ENCODE measurements around the gene CST1. TPM values are rescaled to one million over a fixed set of nuclear protein-coding genes. Genes with fewer than 3 reads are reported as not detected.
A peak's percentile ranks its signal among the peaks of the same experiment; 100 is the strongest.
"Not testable (repeated sequence)": the region's sequence is repeated elsewhere in the genome, so short reads cannot be mapped to it uniquely, and the experiment has no call there.

The CST1 gene
- total RNA-seq, 1 experiment from 2014 or later, result not detected

GRCh38 chr20:23749746-23750145 lies 989 bp downstream of the CST1 start:
- no peaks in the 10 kb centered on the region for H3K27me3 ChIP-seq (replicated peaks)
- H3K4me1 ChIP-seq (replicated peaks), result peaks cover 17% of the 10 kb centered on the region
- H3K9me3 ChIP-seq (replicated peaks), result no peaks in the 10 kb centered on the region
- H3K36me3 ChIP-seq, result no peaks in the 10 kb centered on the region
- H3K27ac ChIP-seq, result no peak overlapping the region
- H3K4me3 ChIP-seq, result no peak overlapping the region
- DNase-seq (ENCODE audit: low read depth in 1 of 2, low spot score in 2 of 2), result no peak

GRCh38 chr20:23748975-23749374 lies 1.8 kb downstream of the CST1 start:
- H3K36me3 ChIP-seq; DNase-seq (ENCODE audit: low read depth in 1 of 2, low spot score in 2 of 2); H3K27ac ChIP-seq; H3K4me1 ChIP-seq (replicated peaks); H3K9me3 ChIP-seq (replicated peaks); H3K4me3 ChIP-seq; H3K27me3 ChIP-seq (replicated peaks): not testable (repeated sequence)

- H3K4me1 ChIP-seq (replicated peaks); DNase-seq (ENCODE audit: low read depth in 1 of 2, low spot score in 2 of 2); H3K27me3 ChIP-seq (replicated peaks); H3K4me3 ChIP-seq; H3K36me3 ChIP-seq; H3K9me3 ChIP-seq (replicated peaks); H3K27ac ChIP-seq: not testable (repeated sequence)
Measured at GRCh38 chr20:23747551-23747950, 3.2 kb downstream of the CST1 start.

DNA sequence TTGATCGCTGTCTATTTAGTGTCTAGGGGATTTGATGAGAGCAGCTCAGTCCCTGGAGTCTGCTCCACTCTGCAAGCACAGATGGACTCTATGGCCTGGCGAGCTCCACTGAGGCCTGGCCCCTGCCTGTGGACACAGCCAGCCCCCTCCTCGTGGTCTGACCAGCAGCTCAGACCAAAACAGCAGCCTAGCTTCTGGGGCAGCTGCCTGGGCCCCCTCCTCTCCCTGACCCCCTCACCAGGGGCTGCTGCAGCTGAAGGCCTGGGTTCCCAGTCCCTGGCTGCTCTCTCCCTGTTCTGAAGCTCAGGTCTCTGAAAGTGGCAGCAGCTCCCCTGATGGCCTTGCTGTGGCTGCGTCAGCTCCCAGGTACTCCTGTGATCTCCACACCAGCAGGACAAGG lies 3.6 kb downstream of the CST1 start:
- not testable (repeated sequence) for H3K9me3 ChIP-seq (replicated peaks); H3K27me3 ChIP-seq (replicated peaks); H3K27ac ChIP-seq; H3K36me3 ChIP-seq; H3K4me3 ChIP-seq; H3K4me1 ChIP-seq (replicated peaks); DNase-seq (ENCODE audit: low read depth in 1 of 2, low spot score in 2 of 2)

DNA sequence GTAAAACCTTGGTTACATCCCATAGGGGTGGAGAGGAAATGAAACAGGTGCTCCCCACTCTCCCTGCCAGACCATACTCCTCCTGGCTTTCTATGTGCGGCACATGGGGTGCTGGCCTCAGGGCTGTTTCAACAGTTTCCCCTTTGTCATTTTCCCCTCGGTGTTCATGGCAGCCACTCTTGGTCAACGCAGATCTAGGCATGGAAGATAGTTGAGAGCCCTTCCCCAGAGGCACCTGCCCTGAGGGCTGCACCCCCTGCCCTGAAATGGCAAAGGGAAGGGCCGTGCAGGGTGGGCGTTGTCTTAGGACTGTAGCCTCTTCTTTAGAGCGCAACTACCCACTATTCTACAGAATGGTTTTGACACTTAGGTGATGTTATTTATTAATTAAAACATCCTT lies 4.4 kb downstream of the CST1 start:
- Histone ChIP-seq H3K9me3 (replicated peaks) (no peaks in the 10 kb centered on the region), H3K36me3 (no peaks in the 10 kb centered on the region), H3K27ac (no peak overlapping the region), H3K27me3 (replicated peaks) (no peaks in the 10 kb centered on the region), H3K4me3 (no peak overlapping the region), H3K4me1 (replicated peaks) (peaks cover 8% of the 10 kb centered on the region; the same call in 1 of the 2 replicates)
- DNase-seq (ENCODE audit: low read depth in 1 of 2, low spot score in 2 of 2), result no peak

DNA sequence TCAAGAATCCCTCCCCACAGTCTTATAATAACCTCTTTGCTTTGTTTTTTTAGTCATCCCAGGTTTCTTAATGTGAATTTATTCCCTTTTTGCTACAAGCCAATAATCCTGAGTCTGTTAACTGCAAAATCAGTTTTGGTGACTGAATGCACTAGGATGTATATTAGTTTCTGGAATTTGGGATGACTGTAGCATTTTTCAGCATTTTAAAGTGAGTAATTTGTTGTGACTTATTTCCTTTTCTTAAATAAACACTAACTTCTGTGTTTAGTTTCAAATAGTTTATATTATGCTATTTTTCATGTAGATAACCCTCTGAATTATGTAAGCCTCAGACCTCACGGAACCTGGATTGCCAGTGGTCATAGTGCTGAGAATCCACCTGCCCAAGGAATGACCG lies 5.5 kb downstream of the CST1 start:
- no peaks in the 10 kb centered on the region for H3K9me3 ChIP-seq (replicated peaks)
- peak in 1 of 2 experiments; percentile 7 for DNase-seq (ENCODE audit: low read depth in 1 of 2, low spot score in 2 of 2)
- no peaks in the 10 kb centered on the region for H3K36me3 ChIP-seq
- H3K27ac ChIP-seq, result no peak overlapping the region
- H3K4me1 ChIP-seq (replicated peaks), result peaks cover 8% of the 10 kb centered on the region; the same call in 1 of the 2 replicates
- H3K4me3 ChIP-seq, result no peak overlapping the region
- no peaks in the 10 kb centered on the region for H3K27me3 ChIP-seq (replicated peaks)

DNA sequence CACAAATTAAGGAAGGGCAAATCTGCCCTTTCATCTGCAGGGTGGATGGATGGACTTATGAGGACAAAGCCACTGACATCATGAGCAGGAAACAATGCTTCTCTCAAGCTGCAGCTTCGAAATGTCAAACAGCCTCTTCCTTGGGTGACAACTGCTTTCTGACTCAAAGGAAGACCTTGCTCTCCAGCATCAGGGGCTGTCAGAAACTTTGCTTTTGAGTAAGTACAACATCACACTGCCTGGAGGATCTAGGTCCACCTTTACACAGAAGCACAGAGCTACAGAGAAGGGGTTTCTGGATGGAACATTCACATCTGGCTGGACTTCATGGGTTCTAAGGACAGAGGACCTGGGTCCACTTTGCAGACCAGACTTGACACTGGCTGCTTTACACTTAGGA lies 5.9 kb downstream of the CST1 start:
- H3K9me3 ChIP-seq (replicated peaks), result no peaks in the 10 kb centered on the region
- H3K4me1 ChIP-seq (replicated peaks), result peaks cover 8% of the 10 kb centered on the region; the same call in 1 of the 2 replicates
- DNase-seq (ENCODE audit: low read depth in 1 of 2, low spot score in 2 of 2), result peak in 1 of 2 experiments; percentile 4
- no peak overlapping the region for H3K4me3 ChIP-seq
- H3K36me3 ChIP-seq, result no peaks in the 10 kb centered on the region
- H3K27me3 ChIP-seq (replicated peaks), result no peaks in the 10 kb centered on the region
- H3K27ac ChIP-seq, result no peak overlapping the region

GRCh38 chr20:23735391-23735790 lies 15.3 kb downstream of the CST1 start:
- not testable (repeated sequence) for H3K27ac ChIP-seq; H3K27me3 ChIP-seq (replicated peaks); H3K4me1 ChIP-seq (replicated peaks); H3K4me3 ChIP-seq; H3K9me3 ChIP-seq (replicated peaks); H3K36me3 ChIP-seq; DNase-seq (ENCODE audit: low read depth in 1 of 2, low spot score in 2 of 2)

GRCh38 chr20:23734949-23735348 lies 15.8 kb downstream of the CST1 start:
- not testable (repeated sequence) for H3K27ac ChIP-seq; H3K4me1 ChIP-seq (replicated peaks); H3K4me3 ChIP-seq; DNase-seq (ENCODE audit: low read depth in 1 of 2, low spot score in 2 of 2); H3K9me3 ChIP-seq (replicated peaks); H3K36me3 ChIP-seq; H3K27me3 ChIP-seq (replicated peaks)

GRCh38 chr20:23734440-23734839 lies 16.3 kb downstream of the CST1 start:
- H3K4me1 ChIP-seq (replicated peaks); H3K27me3 ChIP-seq (replicated peaks); H3K4me3 ChIP-seq; H3K36me3 ChIP-seq; H3K27ac ChIP-seq; DNase-seq (ENCODE audit: low read depth in 1 of 2, low spot score in 2 of 2); H3K9me3 ChIP-seq (replicated peaks): not testable (repeated sequence)

- no peaks in the 10 kb centered on the region for H3K36me3 ChIP-seq
- no peak overlapping the region for H3K4me3 ChIP-seq
- no peak for DNase-seq (ENCODE audit: low read depth in 1 of 2, low spot score in 2 of 2)
- no peaks in the 10 kb centered on the region for H3K9me3 ChIP-seq (replicated peaks)
- 0 out of 2 replicates have a peak, but pooled peaks cover 2% of the 10 kb centered on the region for H3K27me3 ChIP-seq (replicated peaks)
- H3K27ac ChIP-seq, result no peak overlapping the region
- H3K4me1 ChIP-seq (replicated peaks), result no peaks in the 10 kb centered on the region
Measured at GRCh38 chr20:23727016-23727415, 23.7 kb downstream of the CST1 start.

GRCh38 chr20:23725102-23725501 lies 25.6 kb downstream of the CST1 start:
- no peaks in the 10 kb centered on the region for H3K9me3 ChIP-seq (replicated peaks)
- H3K36me3 ChIP-seq, result no peaks in the 10 kb centered on the region
- H3K27me3 ChIP-seq (replicated peaks), result 0 out of 2 replicates have a peak, but pooled peaks cover under 1% of the 10 kb centered on the region
- H3K27ac ChIP-seq, result no peak overlapping the region
- H3K4me3 ChIP-seq, result no peak overlapping the region
- no peaks in the 10 kb centered on the region for H3K4me1 ChIP-seq (replicated peaks)
- no peak for DNase-seq (ENCODE audit: low read depth in 1 of 2, low spot score in 2 of 2)

- H3K27me3 ChIP-seq (replicated peaks); H3K4me3 ChIP-seq; H3K4me1 ChIP-seq (replicated peaks); H3K9me3 ChIP-seq (replicated peaks); H3K36me3 ChIP-seq; H3K27ac ChIP-seq: not testable (repeated sequence)
- peak; percentile 39 to 61 for DNase-seq (ENCODE audit: low read depth in 1 of 2, low spot score in 2 of 2)
Measured at GRCh38 chr20:23723659-23724307, 27.0 kb downstream of the CST1 start.

DNA sequence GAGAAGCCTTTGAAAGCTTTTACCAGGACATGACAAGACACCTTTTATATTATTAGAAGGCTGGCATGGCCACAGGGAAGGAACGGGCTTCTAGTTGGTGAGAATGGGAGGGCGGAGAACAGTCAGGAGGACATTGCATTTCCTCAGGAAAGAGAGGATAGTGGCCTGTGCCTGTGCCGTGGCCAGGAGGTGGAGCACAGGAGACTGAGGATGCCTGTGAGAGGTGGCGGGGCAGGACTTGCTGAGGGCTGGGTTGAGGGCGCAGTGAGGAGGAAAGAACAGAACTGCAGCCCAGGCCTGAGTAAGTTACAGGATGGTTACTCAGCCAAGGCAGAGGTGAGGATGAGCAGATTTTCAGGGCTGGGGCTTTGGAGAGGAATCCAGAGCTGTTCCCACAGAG lies 27.9 kb downstream of the CST1 start:
- H3K27ac ChIP-seq; DNase-seq (ENCODE audit: low read depth in 1 of 2, low spot score in 2 of 2): not testable (repeated sequence)

GRCh38 chr20:23721962-23722361 lies 28.8 kb downstream of the CST1 start:
- Histone ChIP-seq H3K4me1 (replicated peaks) (no peaks in the 10 kb centered on the region), H3K27me3 (replicated peaks) (no peaks in the 10 kb centered on the region), H3K27ac (no peak overlapping the region), H3K4me3 (no peak overlapping the region), H3K9me3 (replicated peaks) (no peaks in the 10 kb centered on the region), H3K36me3 (no peaks in the 10 kb centered on the region)
- DNase-seq (ENCODE audit: low read depth in 1 of 2, low spot score in 2 of 2), result no peak

More for the DNA sequence above, 27.9 kb downstream of the CST1 start:
- H3K27me3 ChIP-seq (replicated peaks); H3K9me3 ChIP-seq (replicated peaks); H3K36me3 ChIP-seq; H3K4me3 ChIP-seq; H3K4me1 ChIP-seq (replicated peaks): not testable (repeated sequence)

Data from SJSA1 (cell line).